Measurements from ENCODE around the gene HEATR3.

DNA sequence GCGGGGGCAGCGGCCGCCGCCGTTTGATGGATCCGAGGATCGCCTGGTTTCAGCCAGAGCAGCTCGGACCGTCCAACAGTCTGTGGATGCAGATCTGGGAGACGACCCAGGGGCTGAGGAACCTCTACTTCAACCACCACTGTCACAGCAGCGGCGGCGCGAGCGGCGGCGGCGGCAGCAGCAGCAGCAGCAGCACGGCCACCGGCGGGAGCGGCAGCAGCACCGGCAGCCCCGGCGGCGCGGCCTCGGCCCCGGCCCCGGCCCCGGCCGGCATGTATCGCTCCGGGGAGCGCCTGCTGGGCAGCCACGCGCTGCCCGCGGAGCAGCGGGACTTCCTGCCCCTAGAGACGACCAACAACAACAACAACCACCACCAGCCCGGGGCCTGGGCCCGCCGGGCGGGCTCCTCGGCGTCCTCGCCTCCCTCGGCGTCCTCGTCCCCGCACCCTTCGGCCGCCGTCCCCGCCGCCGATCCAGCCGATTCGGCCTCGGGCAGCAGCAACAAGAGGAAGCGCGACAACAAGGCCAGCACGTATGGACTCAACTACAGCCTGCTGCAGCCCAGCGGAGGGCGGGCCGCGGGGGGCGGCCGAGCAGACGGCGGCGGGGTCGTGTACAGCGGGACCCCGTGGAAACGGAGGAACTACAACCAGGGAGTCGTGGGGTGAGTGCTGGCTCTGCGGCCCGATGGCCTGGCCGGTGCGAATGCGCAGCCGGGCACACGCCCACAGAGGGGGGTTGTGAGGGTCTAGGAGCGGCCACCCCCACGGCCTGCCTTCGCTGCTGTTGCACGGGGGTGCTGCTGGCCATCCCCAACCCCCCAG is 88.0 kb downstream of the HEATR3 start:
- TF ChIP-seq EZH2 (IDR thresholded peaks at IDR 0.05; ENCODE audit: insufficient read depth, poor library complexity, severe bottlenecking) (no peak), EZH2phosphoT487 (IDR thresholded peaks at IDR 0.05; ENCODE audit: insufficient read depth, low read depth) (no peak)
